ENCODE results near the gene RDH12.
"Not testable (repeated sequence)": the region's sequence is repeated elsewhere in the genome, so short reads cannot be mapped to it uniquely, and the experiment has no call there.

The RDH12 gene

GRCh38 chr14:67701492-67701891 lies at the start of gene RDH12:
Gene RDH12 (plus strand): TSS chr14:67701886. CDS start chr14:67722643, 20,757 bp downstream.
- H3K4me1 Mint-ChIP-seq, H3K9me3 Mint-ChIP-seq, ATAC-seq, DNase-seq, H3K27me3 Mint-ChIP-seq, H3K4me3 Mint-ChIP-seq: not testable (repeated sequence)
- peak within 1 kb of the TSS in 1 of 2 donors; percentile 61 for H3K27ac Mint-ChIP-seq

- Mint-ChIP-seq H3K27ac (no peak overlapping the region), H3K9me3 (no peaks in the 10 kb centered on the region), H3K4me1 (no peaks in the 10 kb centered on the region), H3K4me3 (no peak overlapping the region), H3K27me3 (no peaks in the 10 kb centered on the region)
- ATAC-seq, result no peak
- no peak for DNase-seq
These were observed 49.5 kb upstream of the RDH12 start for GRCh38 chr14:67652189-67652588.

GRCh38 chr14:67653651-67654280 lies 47.9 kb upstream of the RDH12 start:
- ATAC-seq, result no peak
- H3K4me1 Mint-ChIP-seq, result no peaks in the 10 kb centered on the region
- H3K4me3 Mint-ChIP-seq, result no peak overlapping the region
- no peak for DNase-seq
- H3K9me3 Mint-ChIP-seq, result no peaks in the 10 kb centered on the region
- H3K27me3 Mint-ChIP-seq, result no peaks in the 10 kb centered on the region
- H3K27ac Mint-ChIP-seq, result peak overlapping the region in 1 of 2 donors; percentile 61

- no peak for DNase-seq
- H3K4me3 Mint-ChIP-seq, result no peak overlapping the region
- ATAC-seq, result no peak
- no peak overlapping the region for H3K27ac Mint-ChIP-seq
- H3K27me3 Mint-ChIP-seq, result no peaks in the 10 kb centered on the region
- no peaks in the 10 kb centered on the region for H3K9me3 Mint-ChIP-seq
- peaks cover 29% of the 10 kb centered on the region for H3K4me1 Mint-ChIP-seq
These were observed 38.1 kb upstream of the RDH12 start for GRCh38 chr14:67663633-67664032.

DNA sequence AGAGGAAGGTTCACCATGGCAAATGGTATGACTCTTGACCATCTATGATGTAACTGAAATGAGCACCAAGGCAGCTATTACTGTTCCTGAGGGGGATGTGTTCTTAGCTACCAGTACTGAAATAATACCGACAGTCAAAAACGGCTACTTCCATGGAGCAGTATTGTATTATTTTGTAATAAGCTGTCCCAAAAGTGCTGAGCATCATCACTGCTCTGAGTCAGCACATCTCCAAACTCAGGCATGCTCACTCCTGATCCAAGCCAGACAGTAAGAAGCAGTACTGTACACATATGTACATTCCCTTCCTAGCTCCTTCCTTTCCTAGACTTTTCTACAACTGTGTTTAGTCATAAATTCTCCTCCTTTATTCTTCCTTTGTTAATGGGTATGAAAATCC lies 35.8 kb upstream of the RDH12 start:
- ATAC-seq (no peak), DNase-seq (no peak)
- H3K4me1 Mint-ChIP-seq, result peaks cover 39% of the 10 kb centered on the region
- no peaks in the 10 kb centered on the region for H3K27me3 Mint-ChIP-seq
- H3K4me3 Mint-ChIP-seq, result no peak overlapping the region
- H3K9me3 Mint-ChIP-seq, result no peaks in the 10 kb centered on the region
- H3K27ac Mint-ChIP-seq, result peak overlapping the region; percentile 19 to 87

DNA sequence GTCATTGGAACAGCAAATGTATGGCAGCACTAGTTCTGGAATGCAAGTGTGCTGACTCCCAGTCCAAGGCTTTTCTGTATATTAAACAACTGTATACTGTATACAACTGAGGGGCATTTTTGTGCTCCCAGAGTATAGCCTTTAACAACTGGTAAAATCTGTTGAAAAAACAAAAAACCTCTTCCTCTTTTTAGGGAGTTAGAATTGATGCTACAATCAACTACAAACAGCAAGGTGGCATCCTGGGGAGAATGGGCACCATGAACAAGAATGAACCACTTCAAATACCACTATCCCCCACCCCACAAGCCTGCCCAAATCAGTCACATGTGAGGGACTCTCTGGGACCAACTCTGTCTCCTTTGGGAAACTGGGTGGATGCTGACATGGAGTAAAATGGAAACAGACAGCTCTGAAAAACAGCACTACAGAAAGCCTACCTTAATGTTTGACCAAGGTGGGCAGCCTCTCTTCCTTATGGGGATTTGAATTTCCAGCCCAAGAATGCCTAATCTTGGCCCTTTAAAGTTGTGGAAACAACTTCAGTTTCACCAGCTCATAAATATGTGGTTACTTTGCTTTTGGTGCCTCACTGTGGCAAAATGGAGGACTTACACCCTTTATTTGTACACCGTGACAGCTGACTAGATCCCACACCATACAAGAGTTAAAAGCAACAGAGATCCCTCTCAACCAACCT lies 34.8 kb upstream of the RDH12 start:
- Mint-ChIP-seq H3K9me3 (no peaks in the 10 kb centered on the region), H3K27ac (peak overlapping the region in 1 of 2 donors; percentile 37), H3K4me1 (peaks cover 48% of the 10 kb centered on the region), H3K27me3 (no peaks in the 10 kb centered on the region), H3K4me3 (peak overlapping the region in 1 of 2 donors; percentile 1)
- DNase-seq (peak; percentile 19 to 32), ATAC-seq (peak; percentile 77)

DNA sequence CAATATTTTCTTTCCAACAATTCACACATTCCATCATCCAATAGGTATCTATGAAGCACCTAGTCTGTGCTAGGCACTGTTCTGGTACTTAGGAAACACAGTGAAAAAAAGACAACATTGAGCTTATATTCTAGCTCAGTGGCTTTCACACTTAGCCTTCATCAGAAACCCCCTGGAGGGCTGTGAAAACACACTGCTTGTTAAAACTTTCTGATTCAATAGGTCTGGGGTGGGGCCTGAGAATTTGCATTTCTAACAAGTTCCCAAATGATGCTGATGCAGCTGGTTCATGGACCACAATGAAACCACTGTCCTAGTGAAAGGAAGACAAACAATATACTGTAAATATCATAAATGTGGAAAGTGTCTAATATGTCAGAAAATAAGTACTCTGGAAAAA lies 33.1 kb upstream of the RDH12 start:
- DNase-seq, result peak in 1 of 2 donors; percentile 26
- no peaks in the 10 kb centered on the region for H3K9me3 Mint-ChIP-seq
- peaks cover 60% of the 10 kb centered on the region for H3K4me1 Mint-ChIP-seq
- ATAC-seq, result peak; percentile 92
- no peak overlapping the region for H3K27ac Mint-ChIP-seq
- peak overlapping the region in 1 of 2 donors; percentile 47 for H3K4me3 Mint-ChIP-seq
- H3K27me3 Mint-ChIP-seq, result no peaks in the 10 kb centered on the region

- DNase-seq (no peak), ATAC-seq (no peak)
- Mint-ChIP-seq H3K4me1 (peaks cover 43% of the 10 kb centered on the region), H3K27ac (peak overlapping the region; percentile 80 to 99), H3K27me3 (no peaks in the 10 kb centered on the region), H3K4me3 (peak overlapping the region; percentile 87 to 98), H3K9me3 (no peaks in the 10 kb centered on the region)
These were observed 28.2 kb upstream of the RDH12 start for GRCh38 chr14:67673451-67673850.

- ATAC-seq, result peak; percentile 54
- Mint-ChIP-seq H3K9me3 (no peaks in the 10 kb centered on the region), H3K27me3 (no peaks in the 10 kb centered on the region), H3K27ac (peak overlapping the region; percentile 96 to 99), H3K4me3 (peak overlapping the region; percentile 87 to 98), H3K4me1 (peaks cover 36% of the 10 kb centered on the region)
- DNase-seq, result peak in 1 of 2 donors; percentile 33
These were observed 27.6 kb upstream of the RDH12 start for GRCh38 chr14:67674139-67674479.

DNA sequence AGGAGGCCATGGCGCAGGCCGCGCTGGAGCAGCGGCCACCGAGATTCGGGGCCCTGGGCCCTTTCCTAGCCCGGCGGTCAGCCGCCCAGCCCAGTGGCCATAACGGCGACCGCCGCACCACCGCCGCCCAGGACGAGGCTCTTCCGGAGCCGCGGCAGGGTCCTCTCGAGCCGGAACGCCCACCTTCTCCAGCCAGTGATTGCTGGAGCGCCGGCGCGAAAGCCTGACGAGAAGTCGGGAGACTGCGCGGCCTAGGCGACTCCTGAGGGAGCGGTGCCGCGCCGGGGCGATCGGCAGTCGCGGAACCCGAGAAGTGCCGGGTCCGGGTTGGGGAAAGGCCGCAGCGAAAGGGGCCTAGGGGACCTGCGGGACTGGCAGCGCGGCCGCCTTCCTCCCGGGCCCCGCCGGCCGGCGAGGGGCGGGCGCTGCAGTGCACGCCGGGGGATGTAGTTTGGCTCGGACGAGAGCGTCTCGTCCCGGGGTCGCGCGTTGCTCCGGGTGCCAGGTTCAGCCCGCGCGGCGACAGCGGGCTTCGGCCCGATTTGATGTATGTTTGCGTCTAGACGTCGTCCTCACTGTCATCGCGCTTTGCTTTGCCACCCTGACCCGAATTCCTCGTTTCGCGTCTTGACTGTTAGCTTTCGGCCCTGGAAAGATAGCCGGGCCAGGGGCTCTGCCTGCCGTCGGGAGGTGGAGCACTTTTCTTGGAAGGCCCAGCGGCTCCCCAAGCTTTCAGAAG lies 27.0 kb upstream of the RDH12 start, which contains the start of gene VTI1B:
Gene VTI1B, minus strand, starts transcription at position 153 of the 739 bp plus-strand sequence. Its CDS starts 143 bp downstream, at position 10.
- ATAC-seq (peak; percentile 98), DNase-seq (peak; percentile 82 to 86)
- H3K4me1 Mint-ChIP-seq, result peaks cover 31% of the 10 kb centered on the region
- peak within 1 kb of the TSS; percentile 96 to 99 for H3K27ac Mint-ChIP-seq
- H3K4me3 Mint-ChIP-seq, result peak within 1 kb of the TSS; percentile 87 to 98
- no peaks in the 10 kb centered on the region for H3K27me3 Mint-ChIP-seq
- H3K9me3 Mint-ChIP-seq, result no peaks in the 10 kb centered on the region

- no peak for ATAC-seq
- H3K4me1 Mint-ChIP-seq, result peaks cover 35% of the 10 kb centered on the region
- peak overlapping the region; percentile 93 to 99 for H3K27ac Mint-ChIP-seq
- H3K4me3 Mint-ChIP-seq, result peak overlapping the region; percentile 87 to 98
- no peaks in the 10 kb centered on the region for H3K27me3 Mint-ChIP-seq
- H3K9me3 Mint-ChIP-seq, result no peaks in the 10 kb centered on the region
- DNase-seq, result no peak
These were observed 26.5 kb upstream of the RDH12 start for GRCh38 chr14:67675219-67675582.

DNA sequence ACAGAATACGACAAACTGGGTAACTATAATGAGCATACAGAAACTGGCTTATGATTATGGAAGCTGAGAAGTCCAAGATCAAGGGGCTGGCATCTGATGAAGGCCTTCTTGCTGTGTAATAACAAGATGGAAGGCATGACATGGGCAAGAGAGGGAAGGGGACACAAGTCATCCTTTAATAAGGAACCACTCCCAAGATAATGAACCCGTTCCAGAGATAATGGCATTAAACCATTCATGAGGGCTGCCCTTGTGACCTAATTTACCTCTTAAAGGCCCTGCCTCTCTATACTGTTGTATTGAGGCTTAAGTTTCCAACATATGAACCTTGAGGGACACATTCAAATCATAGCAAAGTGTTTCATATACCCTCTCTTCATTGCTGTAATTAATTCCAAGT lies 22.7 kb upstream of the RDH12 start:
- Mint-ChIP-seq H3K9me3 (no peaks in the 10 kb centered on the region), H3K27me3 (no peaks in the 10 kb centered on the region)

DNA sequence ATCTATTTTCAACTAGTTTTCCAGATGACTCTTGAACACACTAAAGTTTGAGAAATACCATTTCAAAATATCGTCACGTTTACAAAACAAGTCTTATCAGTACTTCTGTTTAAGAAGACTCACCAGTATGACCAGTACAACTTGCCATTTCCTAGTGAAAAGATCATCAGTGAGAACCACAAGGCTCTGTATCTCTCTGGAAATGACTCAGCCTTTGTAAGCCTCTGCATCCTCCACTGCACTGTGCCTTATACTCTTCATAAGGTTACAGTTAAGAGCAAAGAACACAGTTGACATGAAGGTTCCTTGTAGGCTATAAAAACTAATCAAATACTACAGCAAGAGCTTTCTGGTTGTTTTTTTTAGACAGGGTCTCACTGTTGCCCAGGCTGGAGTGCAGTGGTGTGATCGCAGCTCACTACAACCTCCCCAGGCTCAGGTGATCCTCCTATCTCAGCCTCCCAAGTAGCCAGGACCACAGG lies 21.5 kb upstream of the RDH12 start:
- peaks cover 39% of the 10 kb centered on the region for H3K4me1 Mint-ChIP-seq
- H3K27me3 Mint-ChIP-seq, result no peaks in the 10 kb centered on the region
- no peaks in the 10 kb centered on the region for H3K9me3 Mint-ChIP-seq
- no peak overlapping the region for H3K27ac Mint-ChIP-seq
- ATAC-seq (peak; percentile 100), DNase-seq (peak; percentile 12 to 41)
- no peak overlapping the region for H3K4me3 Mint-ChIP-seq

More for the DNA sequence above, 22.7 kb upstream of the RDH12 start:
- ATAC-seq, result no peak
- peaks cover 31% of the 10 kb centered on the region for H3K4me1 Mint-ChIP-seq
- no peak overlapping the region for H3K4me3 Mint-ChIP-seq
- DNase-seq, result no peak
- no peak overlapping the region for H3K27ac Mint-ChIP-seq

DNA sequence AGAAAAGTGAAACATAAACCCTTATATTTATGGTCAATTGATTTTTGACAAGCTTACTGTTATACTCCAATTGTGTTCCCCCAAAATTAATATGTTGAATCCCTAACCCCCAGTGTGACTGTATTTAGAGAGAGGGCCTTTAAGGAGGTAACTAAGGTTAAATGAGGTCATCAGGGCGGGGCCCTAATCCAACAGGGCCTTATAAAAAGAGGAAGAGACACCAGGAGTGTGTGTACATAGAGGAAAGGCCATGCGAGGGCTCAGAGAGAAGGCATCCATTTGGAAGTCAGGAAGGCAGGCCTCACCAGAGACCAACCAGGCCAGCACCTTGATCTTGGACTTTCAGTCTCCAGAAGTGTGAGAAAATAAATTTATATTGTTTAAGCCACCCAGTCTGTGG lies 20.7 kb upstream of the RDH12 start:
- Mint-ChIP-seq H3K27ac (peak overlapping the region; percentile 67 to 80), H3K4me3 (no peak overlapping the region), H3K27me3 (no peaks in the 10 kb centered on the region), H3K4me1 (peaks cover 36% of the 10 kb centered on the region), H3K9me3 (no peaks in the 10 kb centered on the region)
- DNase-seq (no peak), ATAC-seq (no peak)

DNA sequence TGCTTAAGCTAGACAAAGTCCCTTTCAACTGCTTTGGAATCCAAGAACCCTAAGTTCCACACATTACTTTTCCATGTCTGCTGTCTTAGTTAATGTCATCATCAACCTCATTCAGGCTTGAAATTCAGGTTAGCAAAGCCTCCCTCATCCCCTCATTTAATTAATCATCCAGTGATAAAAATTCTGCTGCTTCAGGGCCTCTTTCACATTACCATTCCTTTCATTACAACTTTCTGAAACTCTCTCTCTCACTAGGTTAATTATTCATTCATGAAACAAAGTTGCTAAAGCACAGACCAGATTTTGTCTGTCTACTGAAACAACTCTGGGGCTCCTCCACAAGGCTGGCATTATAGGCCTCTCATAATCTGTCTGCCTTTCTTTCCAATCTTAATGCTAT lies 17.8 kb upstream of the RDH12 start:
- H3K4me1 Mint-ChIP-seq, result peaks cover 36% of the 10 kb centered on the region
- H3K27ac Mint-ChIP-seq, result no peak overlapping the region
- no peaks in the 10 kb centered on the region for H3K27me3 Mint-ChIP-seq
- ATAC-seq (no peak), DNase-seq (no peak)
- H3K4me3 Mint-ChIP-seq, result no peak overlapping the region
- H3K9me3 Mint-ChIP-seq, result no peaks in the 10 kb centered on the region

- H3K4me1 Mint-ChIP-seq, result peaks cover 31% of the 10 kb centered on the region
- no peak for DNase-seq
- no peak overlapping the region for H3K27ac Mint-ChIP-seq
- no peak overlapping the region for H3K4me3 Mint-ChIP-seq
- no peak for ATAC-seq
- no peaks in the 10 kb centered on the region for H3K27me3 Mint-ChIP-seq
- no peaks in the 10 kb centered on the region for H3K9me3 Mint-ChIP-seq
These were observed 11.7 kb upstream of the RDH12 start for GRCh38 chr14:67690011-67690410.
